DOHH2 (cell line): Measurements from ENCODE around the gene TTLL3.

Source experiments
- H3F3A ChIP-seq: fragments of 200-600 bp; sonication (generic), shearing (Covaris generic); 2 replicates; pipeline ENCODE4 v1.6.0; 2016; ENCODE audit warnings: antibody characterized with exemption, mild to moderate bottlenecking; ENCODE audit not compliant: control insufficient read depth, insufficient read depth
- H3K27ac ChIP-seq: fragments of 200-600 bp; sonication (generic); 2 replicates; pipeline ENCODE4 v1.5.1; 2014; ENCODE audit warnings: low read depth, mild to moderate bottlenecking, low read length, moderate library complexity
- H3K27me3 ChIP-seq: fragments of 200-600 bp; sonication (generic); 2 replicates; pipeline ENCODE4 v1.6.1; 2014; ENCODE audit warnings: mild to moderate bottlenecking, low read length, mixed read lengths; ENCODE audit not compliant: control insufficient read depth
- H3K36me3 ChIP-seq: fragments of 200-600 bp; sonication (generic); 2 replicates; pipeline ENCODE4 v1.6.1; 2014; ENCODE audit warnings: mild to moderate bottlenecking, low read length, moderate library complexity, mixed read lengths; ENCODE audit not compliant: control insufficient read depth
- H3K4me1 ChIP-seq: fragments of 200-600 bp; sonication (generic); 2 replicates; pipeline ENCODE4 v1.6.1; 2014; ENCODE audit warnings: mild to moderate bottlenecking, low read length, mixed read lengths; ENCODE audit not compliant: control insufficient read depth
- H3K4me2 ChIP-seq: fragments of 200-600 bp; sonication (generic); 2 replicates; pipeline ENCODE4 v1.6.0; 2014; ENCODE audit warnings: mild to moderate bottlenecking, low read length, moderate library complexity
- H3K4me3 ChIP-seq: fragments of 200-600 bp; sonication (generic); 2 replicates; pipeline ENCODE4 v1.5.1; 2014; ENCODE audit warnings: mild to moderate bottlenecking, low read length, mixed read lengths
- H3K79me2 ChIP-seq: fragments of 200-600 bp; sonication (generic); 2 replicates; pipeline ENCODE4 v1.6.1; 2014; ENCODE audit warnings: mild to moderate bottlenecking, low read length, mixed read lengths; ENCODE audit not compliant: control insufficient read depth
- H3K9me2 ChIP-seq: fragments of 200-600 bp; sonication (generic); replicated peaks from 2 replicates; pipeline ENCODE4 v1.6.1; 2014; ENCODE audit warnings: mild to moderate bottlenecking, low read length, mixed read lengths; ENCODE audit not compliant: control insufficient read depth
- H3K9me3 ChIP-seq: fragments of 200-600 bp; sonication (generic); 2 replicates; pipeline ENCODE4 v1.6.1; 2014; ENCODE audit warnings: antibody characterized with exemption, low read length, mixed read lengths; ENCODE audit not compliant: control insufficient read depth, insufficient read depth
- H4K20me1 ChIP-seq: fragments of 200-600 bp; sonication (generic); 2 replicates; pipeline ENCODE4 v1.6.0; 2014; ENCODE audit warnings: low read depth, mild to moderate bottlenecking, antibody characterized with exemption, low read length, moderate library complexity; ENCODE audit not compliant: control insufficient read depth, insufficient read depth
- EZH2phosphoT487 ChIP-seq: fragments of 200-600 bp; sonication (generic); IDR thresholded peaks from 2 replicates; pipeline ENCODE4 v1.6.1; 2017; ENCODE audit warnings: borderline replicate concordance, mild to moderate bottlenecking, antibody characterized with exemption, low read length, moderate library complexity, mixed read lengths
- TF ChIP-seq, protein P1 (sequence below): fragments of 200-600 bp; sonication (generic); IDR thresholded peaks from one replicate; pipeline ENCODE4 v1.5.1; 2014; ENCODE audit warnings: antibody characterized with exemption, mild to moderate bottlenecking, low read depth, low read length; ENCODE audit not compliant: poor library complexity, severe bottlenecking

The TTLL3 gene

DNA sequence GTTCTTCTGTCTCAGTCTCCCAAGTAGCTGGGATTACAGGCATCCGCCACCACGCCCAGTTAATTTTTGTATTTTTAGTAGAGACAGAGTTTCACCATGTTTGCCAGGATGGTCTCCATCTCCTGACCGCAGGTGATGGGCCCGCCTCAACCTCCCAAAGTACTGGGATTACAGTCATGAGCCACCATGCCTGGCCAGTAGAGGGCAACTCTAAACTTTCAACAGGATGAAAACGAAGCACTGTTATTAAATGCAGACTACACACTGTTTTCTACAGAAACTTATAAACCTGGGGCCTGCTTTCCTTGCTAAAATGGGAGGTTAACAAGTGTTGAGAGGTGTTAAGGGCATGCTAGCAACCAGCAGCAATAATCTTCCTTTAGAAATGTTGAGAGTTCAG is 9.5 kb upstream of the TTLL3 start:
- H3K4me2 ChIP-seq: no peak overlapping the region
- no peak for TF ChIP-seq EZH2phosphoT487
- TF ChIP-seq, protein P1, sequence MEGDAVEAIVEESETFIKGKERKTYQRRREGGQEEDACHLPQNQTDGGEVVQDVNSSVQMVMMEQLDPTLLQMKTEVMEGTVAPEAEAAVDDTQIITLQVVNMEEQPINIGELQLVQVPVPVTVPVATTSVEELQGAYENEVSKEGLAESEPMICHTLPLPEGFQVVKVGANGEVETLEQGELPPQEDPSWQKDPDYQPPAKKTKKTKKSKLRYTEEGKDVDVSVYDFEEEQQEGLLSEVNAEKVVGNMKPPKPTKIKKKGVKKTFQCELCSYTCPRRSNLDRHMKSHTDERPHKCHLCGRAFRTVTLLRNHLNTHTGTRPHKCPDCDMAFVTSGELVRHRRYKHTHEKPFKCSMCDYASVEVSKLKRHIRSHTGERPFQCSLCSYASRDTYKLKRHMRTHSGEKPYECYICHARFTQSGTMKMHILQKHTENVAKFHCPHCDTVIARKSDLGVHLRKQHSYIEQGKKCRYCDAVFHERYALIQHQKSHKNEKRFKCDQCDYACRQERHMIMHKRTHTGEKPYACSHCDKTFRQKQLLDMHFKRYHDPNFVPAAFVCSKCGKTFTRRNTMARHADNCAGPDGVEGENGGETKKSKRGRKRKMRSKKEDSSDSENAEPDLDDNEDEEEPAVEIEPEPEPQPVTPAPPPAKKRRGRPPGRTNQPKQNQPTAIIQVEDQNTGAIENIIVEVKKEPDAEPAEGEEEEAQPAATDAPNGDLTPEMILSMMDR: peak; percentile 44
- peaks cover 44% of the 10 kb centered on the region for H3K79me2 ChIP-seq
- no peak overlapping the region for H3K4me3 ChIP-seq
- peaks cover 9% of the 10 kb centered on the region for H3K4me1 ChIP-seq
- no peaks in the 10 kb centered on the region for H3K9me2 ChIP-seq
- peaks cover 92% of the 10 kb centered on the region for H3K36me3 ChIP-seq
- H3F3A ChIP-seq: peaks cover 11% of the 10 kb centered on the region
- H3K27me3 ChIP-seq: no peaks in the 10 kb centered on the region
- H3K9me3 ChIP-seq: no peaks in the 10 kb centered on the region
- peaks cover 14% of the 10 kb centered on the region for H4K20me1 ChIP-seq
- H3K27ac ChIP-seq: no peak overlapping the region

DNA sequence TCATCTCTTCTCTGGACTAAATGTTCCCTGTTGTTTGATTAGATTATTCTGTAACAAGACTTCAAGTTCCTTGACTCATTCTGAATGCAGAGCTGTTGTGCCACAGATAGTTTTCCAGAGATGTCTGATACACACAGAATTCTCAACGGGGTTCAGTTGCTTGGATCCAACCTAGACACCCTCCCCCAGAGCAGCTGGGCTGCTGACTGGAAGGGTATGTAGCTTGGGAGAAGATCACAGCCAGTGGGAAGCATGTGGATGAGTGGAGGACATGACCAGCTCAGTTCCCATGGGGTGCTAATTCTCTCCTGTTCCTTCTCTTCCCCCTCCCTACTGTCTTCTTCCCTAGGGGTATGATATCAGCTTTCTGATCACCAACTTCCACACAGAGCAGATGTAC is 6.6 kb upstream of the TTLL3 start:
- no peaks in the 10 kb centered on the region for H4K20me1 ChIP-seq
- H3F3A ChIP-seq: peaks cover 20% of the 10 kb centered on the region
- TF ChIP-seq, protein P1: no peak
- TF ChIP-seq EZH2phosphoT487: no peak
- no peaks in the 10 kb centered on the region for H3K9me3 ChIP-seq
- H3K27me3 ChIP-seq: no peaks in the 10 kb centered on the region
- no peak overlapping the region for H3K27ac ChIP-seq
- H3K9me2 ChIP-seq: no peaks in the 10 kb centered on the region
- H3K79me2 ChIP-seq: peaks cover 16% of the 10 kb centered on the region
- no peak overlapping the region for H3K4me3 ChIP-seq
- peaks cover 8% of the 10 kb centered on the region for H3K4me1 ChIP-seq
- H3K4me2 ChIP-seq: no peak overlapping the region
- peaks cover 88% of the 10 kb centered on the region for H3K36me3 ChIP-seq

DNA sequence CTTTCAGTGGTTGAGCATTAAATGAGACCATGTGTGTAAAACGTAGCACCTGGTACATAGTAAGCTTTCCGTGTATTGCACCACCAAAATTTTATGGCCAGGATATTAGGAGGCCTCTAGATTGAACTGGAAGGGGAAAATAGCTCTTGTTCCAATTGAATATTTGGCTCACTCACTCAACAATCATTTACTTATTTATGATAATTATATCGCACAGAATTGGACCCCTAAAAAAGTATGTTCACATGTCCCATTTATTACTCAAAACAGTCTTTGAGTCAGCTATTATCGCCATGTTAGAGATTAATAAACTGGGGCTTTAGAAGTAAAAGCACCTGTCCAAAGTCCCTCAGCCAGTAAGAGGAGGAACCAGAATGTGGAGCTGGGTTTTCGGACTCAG is 5.1 kb upstream of the TTLL3 start:
- H3K9me2 ChIP-seq: no peaks in the 10 kb centered on the region
- peaks cover 23% of the 10 kb centered on the region for H3K4me1 ChIP-seq
- no peaks in the 10 kb centered on the region for H4K20me1 ChIP-seq
- no peak overlapping the region for H3K27ac ChIP-seq
- H3K36me3 ChIP-seq: peaks cover 83% of the 10 kb centered on the region
- no peak overlapping the region for H3K4me2 ChIP-seq
- H3K4me3 ChIP-seq: no peak overlapping the region
- peaks cover 25% of the 10 kb centered on the region for H3F3A ChIP-seq
- peaks cover 7% of the 10 kb centered on the region; the same call in 1 of the 2 replicates for H3K79me2 ChIP-seq
- H3K27me3 ChIP-seq: no peaks in the 10 kb centered on the region
- no peaks in the 10 kb centered on the region for H3K9me3 ChIP-seq
- TF ChIP-seq, protein P1: no peak
- TF ChIP-seq EZH2phosphoT487: no peak

DNA sequence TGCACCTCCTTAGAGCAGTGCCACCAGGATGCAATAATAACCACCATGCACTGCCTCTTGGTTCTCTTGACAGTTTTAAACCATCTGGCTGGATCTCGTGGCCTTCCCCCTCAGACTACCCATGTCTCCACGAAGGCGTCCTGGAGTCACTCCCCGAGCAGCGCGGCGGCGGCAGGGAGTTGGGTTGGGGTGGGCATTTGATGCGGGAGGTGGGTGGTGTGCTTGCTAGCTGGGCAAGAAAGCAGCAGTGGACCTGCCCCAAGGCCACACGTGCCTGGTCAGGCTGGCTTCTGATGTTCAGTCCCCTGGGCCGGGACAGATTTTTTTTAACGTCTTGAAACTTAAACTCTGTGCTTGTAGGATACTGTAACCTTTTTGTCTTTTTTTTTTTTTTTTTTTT is 3.9 kb upstream of the TTLL3 start:
- H3K79me2 ChIP-seq: 0 out of 2 replicates have a peak, but pooled peaks cover 4% of the 10 kb centered on the region
- peaks cover 25% of the 10 kb centered on the region for H3F3A ChIP-seq
- H3K4me2 ChIP-seq: no peak overlapping the region
- H3K27ac ChIP-seq: no peak overlapping the region
- H4K20me1 ChIP-seq: no peaks in the 10 kb centered on the region
- H3K4me3 ChIP-seq: no peak overlapping the region
- H3K9me2 ChIP-seq: no peaks in the 10 kb centered on the region
- peaks cover 29% of the 10 kb centered on the region for H3K4me1 ChIP-seq
- H3K9me3 ChIP-seq: no peaks in the 10 kb centered on the region
- H3K36me3 ChIP-seq: peaks cover 76% of the 10 kb centered on the region
- TF ChIP-seq EZH2phosphoT487: no peak
- TF ChIP-seq, protein P1: no peak
- no peaks in the 10 kb centered on the region for H3K27me3 ChIP-seq
